GM13976 (cell line): ENCODE data around the gene EEF1AKMT1.

Experiments
- DNase-seq: peaks from one replicate; pipeline ENCODE4 v3.0.0; 2012; ENCODE audit warnings: low spot score
- CTCF ChIP-seq: IDR thresholded peaks from 2 replicates; pipeline ENCODE4 v1.5.1; 2012; ENCODE audit warnings: borderline replicate concordance, mild to moderate bottlenecking; ENCODE audit not compliant: insufficient read depth; ENCODE audit errors: extremely low read depth, missing control alignments, control extremely low read depth
- in situ Hi-C: fragments of 300-500 bp; cut with MboI; formaldehyde crosslinking; loops from one replicate; pipeline ENCODE4 v1.12.0; 2022; ENCODE audit warnings: low sequenced_read_pairs, mixed read lengths, inconsistent platforms; ENCODE audit not compliant: unreplicated experiment

The EEF1AKMT1 gene

DNA sequence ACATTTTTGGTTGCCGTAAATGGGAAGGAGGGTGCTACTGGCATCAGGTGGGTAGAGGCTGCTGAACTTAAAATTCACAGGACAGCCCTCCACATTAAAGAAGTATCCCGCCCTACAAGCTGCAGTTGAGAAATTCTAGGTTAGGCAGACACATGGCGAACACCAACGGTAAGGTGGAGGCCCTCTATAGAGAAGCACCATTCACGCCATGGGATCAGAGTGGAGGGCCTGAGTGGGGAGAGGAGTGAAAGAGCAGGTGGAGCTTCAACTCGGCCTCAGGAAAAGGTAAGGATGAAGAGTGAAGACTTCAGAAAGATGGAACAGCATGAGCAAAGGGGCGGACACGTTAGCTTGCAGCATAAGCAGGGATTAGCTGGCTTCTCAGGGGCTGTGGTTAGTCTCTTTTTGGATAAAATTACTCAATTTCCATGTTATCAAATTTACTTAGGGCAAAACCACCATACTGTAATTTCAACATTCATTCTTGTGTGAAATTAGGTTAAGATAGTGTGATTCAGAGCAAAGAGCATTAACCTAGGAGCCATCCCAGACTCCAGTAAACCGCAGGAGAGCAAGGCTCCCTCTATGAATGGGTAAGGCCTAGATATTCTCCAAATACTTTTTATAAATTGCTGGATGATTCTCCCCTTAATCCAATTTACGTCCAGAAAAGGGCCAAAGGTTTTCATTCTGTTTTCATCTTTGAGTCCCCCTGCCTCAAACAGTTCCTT is 1.2 kb downstream of the EEF1AKMT1 start:
- DNase-seq = no peak
- TF ChIP-seq CTCF = no peak
- in situ Hi-C loops = no loop called here

GRCh38 chr13:20769834-20770233 is 3.9 kb downstream of the EEF1AKMT1 start:
- no peak for DNase-seq
- TF ChIP-seq CTCF = no peak
- in situ Hi-C loops = no loop called here

DNA sequence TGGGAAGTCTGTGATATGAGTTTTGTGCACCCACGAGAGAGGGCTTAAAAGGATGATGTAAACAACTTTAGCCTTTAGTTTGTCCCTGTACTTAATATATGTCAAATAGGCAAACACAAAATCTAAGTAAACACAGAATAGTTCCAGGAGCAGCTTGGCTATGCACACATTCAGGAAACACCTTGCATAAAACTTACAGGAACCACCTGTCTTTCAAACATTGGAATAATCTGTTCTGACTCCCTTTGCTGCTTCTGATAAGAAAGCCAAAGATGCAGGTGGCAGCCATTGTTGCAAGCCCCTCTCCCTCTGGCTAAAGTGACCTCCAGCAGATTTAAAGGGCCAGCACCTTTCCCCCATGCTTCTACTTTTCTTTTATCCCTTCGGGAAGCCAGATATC is 4.7 kb downstream of the EEF1AKMT1 start:
- TF ChIP-seq CTCF = no peak
- DNase-seq = no peak
- in situ Hi-C loops = no loop called here

- no peak for TF ChIP-seq CTCF
- in situ Hi-C loops = no loop called here
- DNase-seq = no peak
Measured at GRCh38 chr13:20767309-20767943, 6.3 kb downstream of the EEF1AKMT1 start.

GRCh38 chr13:20760872-20761271 is 12.9 kb downstream of the EEF1AKMT1 start:
- TF ChIP-seq CTCF = no peak
- in situ Hi-C loops = no loop called here
- DNase-seq = no peak

DNA sequence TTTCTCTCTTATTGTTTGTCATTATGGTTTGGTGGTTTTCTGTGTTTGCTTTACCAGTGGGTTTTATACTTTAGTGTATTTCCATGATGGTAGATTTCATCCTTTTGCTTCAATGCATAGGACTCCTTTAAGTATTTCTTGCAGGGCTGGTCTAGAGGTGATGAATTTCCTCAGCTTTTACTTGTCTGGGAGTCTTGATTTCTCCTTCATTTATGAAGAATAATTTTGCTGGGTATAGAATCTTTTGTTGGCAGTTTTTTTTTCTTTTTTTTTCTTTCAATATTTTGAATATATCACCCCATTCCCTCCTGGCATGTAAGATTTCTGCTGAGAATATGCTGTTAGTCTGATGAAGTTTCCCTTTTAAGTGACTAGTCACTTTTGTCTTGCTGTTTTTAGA is 19.8 kb downstream of the EEF1AKMT1 start:
- DNase-seq = no peak
- in situ Hi-C loops = no loop called here
- TF ChIP-seq CTCF = no peak
